HL-60 (cell line): ENCODE measurements around the gene PAQR4.

Experiments
- DNase-seq, 2 experiments: peaks; one replicate each; pipeline ENCODE4 v3.0.0-alpha.2; 2010 to 2020; ENCODE audit warnings: low read depth in 1 of 2, low spot score in 1 of 2
- H3K27ac ChIP-seq: fragments of 250-450 bp; sonication (Bioruptor Pico); replicated peaks from 2 replicates; pipeline ENCODE4 v1.5.1; 2020; ENCODE audit warnings: mild to moderate bottlenecking, moderate library complexity
- H3K27me3 ChIP-seq: fragments of 250-450 bp; sonication (Bioruptor Pico); 2 replicates; pipeline ENCODE4 v1.5.1; 2021; ENCODE audit warnings: mild to moderate bottlenecking, moderate library complexity; ENCODE audit not compliant: insufficient read depth, poor library complexity, severe bottlenecking
- H3K4me3 ChIP-seq: replicated peaks from 2 replicates; pipeline ENCODE4 v1.5.1; 2011; ENCODE audit warnings: mild to moderate bottlenecking, control low read depth, low read length; ENCODE audit not compliant: insufficient read depth
- CTCF ChIP-seq: IDR thresholded peaks from one replicate; pipeline ENCODE4 v1.5.1; 2011; ENCODE audit warnings: low read length, control low read depth, inconsistent platforms; ENCODE audit not compliant: insufficient read depth
- GABPA ChIP-seq: IDR thresholded peaks from 2 replicates; pipeline ENCODE4 v1.6.1; 2012; ENCODE audit warnings: low read depth
- POLR2AphosphoS5 ChIP-seq: IDR thresholded peaks from 2 replicates; pipeline ENCODE4 v1.6.1; 2012; ENCODE audit warnings: low read depth
- REST ChIP-seq: IDR thresholded peaks from 2 replicates; pipeline ENCODE4 v1.6.1; 2012; ENCODE audit warnings: low read depth; ENCODE audit not compliant: insufficient replicate concordance
- SPI1 ChIP-seq: IDR thresholded peaks from 2 replicates; pipeline ENCODE4 v1.6.1; 2012; ENCODE audit warnings: low read depth, mild to moderate bottlenecking, borderline replicate concordance

Gene PAQR4

GRCh38 chr16:2924901-2925755, 44.0 kb upstream of the PAQR4 start:
- no peak overlapping the region for H3K27ac ChIP-seq
- no peak for TF ChIP-seq GABPA
- TF ChIP-seq POLR2AphosphoS5, result no peak
- TF ChIP-seq SPI1, result no peak
- no peak for TF ChIP-seq REST
- no peak for TF ChIP-seq CTCF

GRCh38 chr16:2925951-2926649, 43.0 kb upstream of the PAQR4 start:
- Histone ChIP-seq H3K27ac (no peak overlapping the region), H3K27me3 (no peaks in the 10 kb centered on the region), H3K4me3 (no peak overlapping the region)
- TF ChIP-seq GABPA (no peak), REST (no peak)
- no peak for DNase-seq

More at GRCh38 chr16:2924901-2925755, 44.0 kb upstream of the PAQR4 start:
- Histone ChIP-seq H3K27me3 (no peaks in the 10 kb centered on the region), H3K4me3 (no peak overlapping the region)
- DNase-seq, result no peak

DNA sequence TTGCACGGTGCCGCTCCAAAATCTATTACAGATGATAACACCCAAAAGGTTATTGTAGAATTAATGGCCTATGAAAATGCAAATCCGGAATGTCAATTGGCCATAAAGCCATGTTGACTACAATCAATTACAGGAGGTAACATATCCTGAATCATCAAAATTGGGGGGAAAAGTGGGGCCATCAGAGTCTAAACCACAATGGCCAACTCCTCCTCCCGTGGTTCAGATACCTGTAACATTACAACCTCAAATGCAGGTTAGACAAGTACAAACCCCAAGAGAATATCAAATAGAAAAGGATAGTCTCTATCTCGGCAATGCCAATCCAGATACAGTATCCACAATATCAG, 42.5 kb upstream of the PAQR4 start:
- no peak for DNase-seq
- no peak overlapping the region for H3K27ac ChIP-seq
- no peak overlapping the region for H3K4me3 ChIP-seq

More for the DNA sequence above, 42.5 kb upstream of the PAQR4 start:
- no peak for TF ChIP-seq CTCF
- no peak for TF ChIP-seq SPI1
- TF ChIP-seq GABPA, result no peak
- TF ChIP-seq POLR2AphosphoS5, result no peak
- no peak for TF ChIP-seq REST
- H3K27me3 ChIP-seq, result no peaks in the 10 kb centered on the region
